HG03159 (cell line): ENCODE measurements around the gene AMBRA1.

Experiments used
- ATAC-seq: cut with Tn5 transposase; IDR thresholded peaks from one replicate; pipeline ENCODE4 v1.9.1; 2021; ENCODE audit warnings: mild to moderate bottlenecking, moderate library complexity; ENCODE audit not compliant: unreplicated experiment

The AMBRA1 gene, protein sequence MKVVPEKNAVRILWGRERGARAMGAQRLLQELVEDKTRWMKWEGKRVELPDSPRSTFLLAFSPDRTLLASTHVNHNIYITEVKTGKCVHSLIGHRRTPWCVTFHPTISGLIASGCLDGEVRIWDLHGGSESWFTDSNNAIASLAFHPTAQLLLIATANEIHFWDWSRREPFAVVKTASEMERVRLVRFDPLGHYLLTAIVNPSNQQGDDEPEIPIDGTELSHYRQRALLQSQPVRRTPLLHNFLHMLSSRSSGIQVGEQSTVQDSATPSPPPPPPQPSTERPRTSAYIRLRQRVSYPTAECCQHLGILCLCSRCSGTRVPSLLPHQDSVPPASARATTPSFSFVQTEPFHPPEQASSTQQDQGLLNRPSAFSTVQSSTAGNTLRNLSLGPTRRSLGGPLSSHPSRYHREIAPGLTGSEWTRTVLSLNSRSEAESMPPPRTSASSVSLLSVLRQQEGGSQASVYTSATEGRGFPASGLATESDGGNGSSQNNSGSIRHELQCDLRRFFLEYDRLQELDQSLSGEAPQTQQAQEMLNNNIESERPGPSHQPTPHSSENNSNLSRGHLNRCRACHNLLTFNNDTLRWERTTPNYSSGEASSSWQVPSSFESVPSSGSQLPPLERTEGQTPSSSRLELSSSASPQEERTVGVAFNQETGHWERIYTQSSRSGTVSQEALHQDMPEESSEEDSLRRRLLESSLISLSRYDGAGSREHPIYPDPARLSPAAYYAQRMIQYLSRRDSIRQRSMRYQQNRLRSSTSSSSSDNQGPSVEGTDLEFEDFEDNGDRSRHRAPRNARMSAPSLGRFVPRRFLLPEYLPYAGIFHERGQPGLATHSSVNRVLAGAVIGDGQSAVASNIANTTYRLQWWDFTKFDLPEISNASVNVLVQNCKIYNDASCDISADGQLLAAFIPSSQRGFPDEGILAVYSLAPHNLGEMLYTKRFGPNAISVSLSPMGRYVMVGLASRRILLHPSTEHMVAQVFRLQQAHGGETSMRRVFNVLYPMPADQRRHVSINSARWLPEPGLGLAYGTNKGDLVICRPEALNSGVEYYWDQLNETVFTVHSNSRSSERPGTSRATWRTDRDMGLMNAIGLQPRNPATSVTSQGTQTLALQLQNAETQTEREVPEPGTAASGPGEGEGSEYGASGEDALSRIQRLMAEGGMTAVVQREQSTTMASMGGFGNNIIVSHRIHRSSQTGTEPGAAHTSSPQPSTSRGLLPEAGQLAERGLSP (N-terminal part only)

DNA sequence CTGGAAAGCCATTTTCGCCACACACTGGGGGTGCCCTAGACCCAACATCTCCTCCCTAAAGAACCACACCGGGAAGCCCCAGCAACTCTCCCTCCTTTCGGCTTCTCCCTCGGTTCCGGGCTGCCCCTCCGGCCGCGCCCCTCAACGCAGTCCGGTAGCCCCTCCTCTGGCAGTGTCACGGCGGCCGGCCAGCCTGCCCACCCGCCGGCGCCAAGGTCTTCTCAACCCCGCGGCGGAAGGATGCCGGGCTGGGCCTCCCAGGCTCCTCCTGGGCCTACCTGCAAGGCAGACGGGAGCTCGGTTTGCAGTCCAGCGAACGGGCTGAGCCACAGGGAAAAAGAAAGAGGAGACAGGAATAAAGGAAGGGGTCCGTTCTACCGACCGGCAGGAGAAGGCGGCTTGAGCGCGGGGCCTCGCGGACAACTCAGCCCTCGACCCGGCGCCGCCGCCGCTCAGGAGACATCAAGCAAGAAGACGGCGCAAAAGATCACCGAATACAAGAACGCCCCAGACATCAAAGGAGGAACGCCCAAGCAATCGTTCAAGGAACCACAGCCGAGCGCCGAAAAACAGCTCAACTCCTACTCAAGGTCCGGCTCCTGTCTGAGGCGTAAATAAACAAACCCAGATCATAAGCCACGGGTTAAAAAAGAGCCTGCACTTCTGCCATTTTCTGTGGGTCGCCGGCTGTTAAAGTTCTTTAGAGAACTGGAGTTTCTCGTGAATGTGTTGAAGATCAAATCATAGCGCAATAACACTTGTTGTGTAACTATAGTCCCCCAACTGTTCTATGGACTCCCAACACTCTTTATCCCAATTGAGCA, at the start of gene AMBRA1:
Gene AMBRA1 (minus strand): TSS at position 474 of the 824 bp plus-strand sequence. CDS start 45,643 bp downstream, outside the sequence.
- peak; percentile 78 for ATAC-seq

DNA sequence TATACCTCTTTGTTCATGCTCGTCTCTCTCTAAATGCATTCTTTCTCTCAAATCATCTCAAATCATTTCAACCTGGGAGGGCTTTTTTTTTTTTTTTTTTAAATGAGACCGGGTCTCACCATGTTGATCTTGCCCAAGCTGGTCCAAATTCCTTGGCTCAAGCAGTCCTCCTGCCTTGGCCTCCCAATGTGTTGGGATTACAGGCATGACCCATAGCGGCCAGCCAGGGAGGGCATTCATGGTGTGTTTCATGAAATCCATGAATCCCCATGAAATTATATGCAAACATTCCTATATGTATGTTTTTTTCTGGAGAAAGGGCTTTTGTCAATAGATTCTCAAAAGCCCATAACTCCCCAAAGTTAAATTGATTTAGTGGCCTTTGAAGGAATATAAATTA, 49.7 kb upstream of the AMBRA1 start:
- ATAC-seq, result no peak

DNA sequence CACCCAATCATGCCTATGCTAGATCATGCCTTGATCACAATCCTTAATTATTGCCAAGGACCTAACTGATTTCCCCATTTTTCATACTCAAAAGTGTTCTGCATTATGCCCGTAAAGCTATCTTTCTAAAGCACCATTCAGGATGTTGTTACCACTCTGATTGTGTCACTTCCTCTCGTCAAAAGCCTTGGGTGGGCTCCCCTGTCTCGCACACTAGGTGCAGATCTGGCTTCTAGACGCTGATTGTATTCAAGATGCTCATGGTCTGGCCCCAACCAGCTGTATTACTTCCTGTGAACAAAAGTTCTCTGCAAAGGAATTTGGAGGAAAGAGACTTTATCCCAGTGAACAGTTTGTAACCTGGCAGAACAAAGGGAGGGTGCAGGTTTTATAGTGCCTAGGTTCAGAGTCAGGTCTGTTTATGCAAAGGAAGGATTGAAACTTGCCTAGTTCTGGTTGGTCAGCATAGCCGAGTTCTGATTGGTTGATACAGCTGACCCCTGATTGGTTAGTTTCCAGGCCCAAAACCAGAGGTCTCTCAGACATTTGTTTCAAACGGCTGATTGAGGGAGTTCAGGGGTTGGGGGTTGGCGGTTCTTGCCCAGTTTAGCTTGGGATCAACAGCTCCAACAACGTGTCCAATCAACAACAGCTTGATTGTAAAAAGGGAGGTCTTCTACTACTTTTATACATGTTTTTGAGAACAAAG, 49.0 kb upstream of the AMBRA1 start:
- no peak for ATAC-seq

DNA sequence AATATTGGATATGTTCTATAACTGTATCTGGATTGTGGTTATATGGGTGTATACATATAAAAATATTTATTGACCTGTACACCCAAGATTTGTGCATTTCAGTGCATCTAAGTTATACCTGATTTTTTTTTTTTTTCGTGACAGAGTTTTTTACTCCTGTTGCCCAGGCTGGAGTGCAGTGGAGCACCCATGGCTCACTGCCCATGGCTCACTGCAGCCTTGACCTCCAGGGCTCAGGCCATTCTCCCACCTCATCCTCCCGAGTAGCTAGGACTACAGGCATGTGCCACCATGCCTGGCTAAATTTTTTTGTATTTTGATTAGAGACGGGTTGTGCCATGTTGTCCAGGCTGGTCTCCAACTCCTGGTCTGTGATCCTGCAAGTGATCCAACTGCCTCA, 47.8 kb upstream of the AMBRA1 start:
- no peak for ATAC-seq

DNA sequence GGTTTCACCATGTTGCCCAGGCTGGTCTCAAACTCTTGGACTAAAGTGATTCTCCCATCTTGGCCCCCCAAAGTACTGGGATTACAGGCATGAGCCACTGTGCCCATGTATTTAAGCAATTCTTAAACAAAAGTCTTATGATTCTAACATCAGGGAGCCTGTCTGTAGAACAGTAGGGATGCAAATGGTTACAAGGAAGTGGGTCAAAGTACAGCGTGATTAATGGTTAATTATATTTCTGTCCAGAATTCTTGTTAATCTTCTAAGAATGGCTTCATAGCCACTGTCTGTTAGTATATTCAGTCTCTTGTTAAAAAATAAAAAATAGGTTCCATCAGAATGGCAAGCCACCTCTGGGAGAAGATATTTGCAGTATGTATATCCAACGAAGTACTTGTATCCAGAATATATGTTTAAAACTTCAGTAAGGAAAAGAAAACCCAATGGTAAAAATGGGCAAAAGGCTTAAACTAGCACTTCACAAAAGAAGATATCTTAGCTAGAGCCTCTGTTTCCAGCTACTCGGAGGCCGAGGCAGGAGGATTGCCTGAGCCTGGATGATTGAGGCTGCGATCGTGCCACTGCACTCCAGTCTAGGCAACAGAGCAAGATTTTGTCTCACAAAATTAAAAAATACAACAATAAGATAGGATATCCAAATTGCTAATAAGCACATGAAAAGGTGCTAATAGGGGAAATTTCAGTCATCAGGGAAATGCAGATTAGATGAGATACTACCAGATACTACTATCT, 46.4 kb upstream of the AMBRA1 start:
- no peak for ATAC-seq

DNA sequence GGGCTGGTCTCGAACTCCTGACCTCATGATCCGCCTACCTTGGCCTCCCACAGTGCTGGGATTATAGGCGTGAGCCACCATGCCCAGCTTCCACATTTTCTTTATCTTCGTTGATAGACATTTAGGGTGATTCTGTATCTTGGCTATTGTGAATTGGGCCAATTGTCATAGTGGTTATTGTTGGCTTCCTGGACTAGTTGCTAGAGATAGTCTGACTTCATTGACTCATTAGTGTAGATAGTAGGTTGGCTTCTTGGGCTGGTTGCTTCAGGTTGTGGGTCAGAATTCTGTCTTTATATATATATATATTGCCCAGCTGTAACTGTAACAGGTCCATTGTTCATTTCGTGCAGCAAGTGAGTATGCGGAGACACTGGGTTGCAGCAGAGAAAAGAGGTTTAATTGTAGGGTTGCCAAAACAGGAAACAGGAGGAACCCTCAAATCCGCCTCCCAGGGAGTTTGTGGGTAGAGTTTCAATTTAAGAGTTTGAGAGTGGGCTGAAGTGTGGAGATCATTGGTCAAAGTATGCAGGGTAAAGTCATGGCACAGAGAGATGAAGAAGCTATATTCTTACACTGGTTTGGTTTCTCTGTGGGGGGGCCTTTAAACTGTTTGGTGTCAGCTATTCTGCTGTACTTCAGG, 45.5 kb upstream of the AMBRA1 start:
- ATAC-seq, result no peak

DNA sequence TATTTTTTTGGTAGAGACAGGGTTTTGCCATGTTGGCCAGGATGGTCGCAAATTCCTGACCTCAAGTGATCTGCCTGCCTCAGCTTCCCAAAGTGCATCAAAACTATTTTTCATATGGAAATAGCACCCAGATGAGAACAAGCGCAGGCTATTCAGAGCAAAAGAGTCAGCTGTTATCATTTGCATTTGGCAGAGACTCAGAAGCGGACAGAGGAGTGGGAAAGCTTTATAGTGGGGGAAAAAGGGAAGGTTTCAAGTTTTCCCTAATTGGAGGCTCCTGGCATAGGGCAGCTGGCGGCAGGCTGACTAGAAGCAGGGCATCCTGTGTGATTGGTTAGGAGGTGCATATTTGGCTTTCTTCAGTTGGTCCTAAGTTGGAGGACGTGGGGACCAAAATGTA, 43.7 kb upstream of the AMBRA1 start:
- ATAC-seq, result no peak

DNA sequence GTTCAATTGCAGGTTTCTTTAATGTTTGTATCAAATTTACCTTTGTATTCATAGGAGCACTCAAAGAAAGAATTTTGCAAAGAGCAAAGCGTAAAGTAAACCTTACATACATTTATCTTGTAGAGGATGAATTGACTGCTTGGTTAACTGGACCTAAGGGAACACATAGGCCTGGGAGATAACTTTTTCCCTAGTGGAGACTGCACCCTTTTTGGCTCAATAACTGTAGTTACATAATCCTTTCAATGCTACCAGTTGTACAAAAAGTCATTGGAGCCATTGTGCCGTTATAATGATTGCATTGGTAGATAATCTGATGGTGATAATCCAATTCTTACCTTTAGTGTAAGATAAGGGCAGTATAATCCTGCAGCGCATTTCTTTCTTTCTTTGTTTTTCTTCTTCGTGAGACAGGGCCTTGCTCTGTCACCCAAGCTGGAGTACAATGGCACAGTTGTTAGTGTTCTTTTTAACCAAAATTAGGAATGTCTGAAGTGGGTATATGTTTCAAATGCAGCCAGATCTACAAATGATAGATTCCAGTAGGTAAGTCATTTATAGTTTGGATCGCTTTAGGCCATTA, 41.8 kb upstream of the AMBRA1 start:
- no peak for ATAC-seq

DNA sequence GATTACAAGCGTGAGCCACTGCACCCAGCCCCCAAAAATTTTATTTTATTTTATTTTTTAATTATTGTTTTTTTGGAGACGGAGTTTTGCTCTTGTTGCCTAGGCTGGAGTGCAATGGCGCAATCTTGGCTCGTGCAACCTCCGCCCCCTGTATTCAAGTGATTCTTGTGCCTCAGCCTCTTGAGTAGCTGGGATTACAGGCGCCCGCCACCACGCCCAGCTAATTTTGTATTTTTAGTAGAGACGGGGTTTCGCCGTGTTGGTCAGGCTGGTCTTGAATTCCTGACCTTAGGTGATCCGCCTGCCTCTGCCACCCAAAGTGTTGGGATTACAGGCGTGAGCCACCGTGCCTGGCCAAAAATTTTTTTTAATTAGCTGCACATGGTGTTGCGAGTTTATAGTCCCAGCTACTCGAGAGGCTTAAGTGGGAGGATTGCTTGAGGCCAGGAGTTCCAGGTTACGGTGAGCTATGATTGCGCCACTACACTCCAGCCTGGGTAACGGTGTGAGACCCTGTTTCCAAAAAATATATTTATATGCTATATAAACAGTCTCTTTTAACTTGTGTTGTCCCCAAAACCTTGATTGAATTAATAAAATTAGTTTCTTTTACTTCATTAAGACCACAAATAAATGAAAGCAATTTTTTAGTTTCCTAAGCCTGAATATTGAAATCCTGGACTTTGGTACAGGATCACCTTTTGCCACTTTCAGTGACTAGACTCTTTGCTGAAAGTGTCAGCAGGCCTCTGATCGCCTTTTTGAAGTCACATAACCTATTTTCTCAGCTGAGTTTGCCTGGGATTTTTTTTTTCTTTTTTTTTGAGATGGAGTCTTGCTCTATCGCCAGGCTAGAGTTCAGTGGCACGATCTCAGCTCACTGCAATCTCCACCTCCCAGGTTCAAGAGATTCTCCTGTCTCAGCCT, 39.7 kb upstream of the AMBRA1 start:
- ATAC-seq, result no peak

DNA sequence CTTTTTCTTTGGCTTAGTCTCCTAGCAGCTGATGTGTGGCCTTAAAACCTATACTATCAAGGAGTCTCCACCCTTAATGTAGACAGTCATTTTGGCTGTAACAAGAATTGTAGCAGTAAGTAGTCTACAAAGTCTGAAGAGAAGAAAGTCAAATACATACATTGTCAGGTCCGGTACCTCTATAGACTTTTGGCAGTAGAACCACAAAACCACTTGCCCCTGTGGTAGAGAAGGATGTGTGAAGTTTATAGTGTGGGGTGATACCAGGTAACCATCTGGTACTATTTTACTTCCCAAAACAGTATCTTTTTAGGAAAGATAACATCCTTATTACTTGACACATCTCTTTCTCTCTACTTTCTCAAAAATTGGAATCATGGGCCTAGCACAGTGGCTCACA, 38.7 kb upstream of the AMBRA1 start:
- no peak for ATAC-seq

DNA sequence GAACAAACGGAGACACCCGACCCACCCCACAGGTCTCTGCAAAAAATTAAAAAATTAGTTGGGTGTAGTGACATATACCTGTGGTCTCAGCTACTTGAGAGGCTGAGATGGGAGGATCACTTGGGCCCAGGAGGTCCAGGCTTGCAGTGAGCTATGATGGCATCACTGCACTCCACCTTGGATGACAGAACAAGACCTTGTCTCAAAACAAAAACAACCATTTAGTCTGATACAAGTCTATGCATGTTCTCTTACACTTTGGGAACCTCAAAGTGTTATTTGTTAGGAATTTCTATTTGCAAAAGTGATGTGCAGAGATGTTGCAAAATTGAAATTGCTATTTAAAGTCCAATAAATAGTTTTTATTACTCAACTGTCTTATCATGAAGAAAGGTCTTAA, 37.9 kb upstream of the AMBRA1 start:
- no peak for ATAC-seq

DNA sequence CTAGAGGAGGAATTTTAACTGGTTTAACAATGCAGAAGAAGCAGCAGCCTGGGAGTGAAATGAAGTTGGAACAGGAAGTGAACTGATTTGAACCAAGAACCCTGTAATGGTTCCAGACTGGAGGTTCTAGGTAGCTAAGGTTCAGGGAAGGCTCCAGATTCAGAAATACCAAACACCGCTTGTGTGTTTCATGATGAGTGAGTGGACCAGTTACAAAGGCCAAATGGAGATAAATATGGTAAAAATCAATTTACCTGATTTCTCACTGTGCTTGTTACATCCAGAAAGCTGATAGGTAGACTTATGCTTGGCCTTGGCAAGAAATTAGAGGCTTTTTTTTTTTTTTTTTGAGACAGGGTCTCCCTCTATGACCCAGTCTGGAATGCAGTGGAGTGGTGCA, 36.4 kb upstream of the AMBRA1 start:
- ATAC-seq, result no peak

DNA sequence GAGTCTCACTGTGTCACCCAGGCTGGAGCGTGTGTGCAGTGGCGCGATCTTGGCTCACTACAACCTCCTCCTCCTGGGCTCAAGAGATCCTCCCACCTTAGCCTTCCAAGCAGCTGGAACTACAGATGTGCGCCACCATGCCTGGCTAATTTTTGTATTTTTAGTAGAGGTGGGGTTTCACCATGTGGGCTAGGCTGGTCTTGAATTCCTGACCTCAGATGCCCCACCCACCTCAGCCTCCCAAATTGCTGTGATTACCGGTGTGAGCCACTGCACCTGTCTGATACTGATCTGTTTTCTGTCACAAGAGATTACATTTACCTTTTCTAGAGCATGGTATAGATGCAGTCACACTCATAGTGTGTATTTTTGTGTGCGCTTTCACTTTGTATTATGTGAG, 35.1 kb upstream of the AMBRA1 start:
- no peak for ATAC-seq

DNA sequence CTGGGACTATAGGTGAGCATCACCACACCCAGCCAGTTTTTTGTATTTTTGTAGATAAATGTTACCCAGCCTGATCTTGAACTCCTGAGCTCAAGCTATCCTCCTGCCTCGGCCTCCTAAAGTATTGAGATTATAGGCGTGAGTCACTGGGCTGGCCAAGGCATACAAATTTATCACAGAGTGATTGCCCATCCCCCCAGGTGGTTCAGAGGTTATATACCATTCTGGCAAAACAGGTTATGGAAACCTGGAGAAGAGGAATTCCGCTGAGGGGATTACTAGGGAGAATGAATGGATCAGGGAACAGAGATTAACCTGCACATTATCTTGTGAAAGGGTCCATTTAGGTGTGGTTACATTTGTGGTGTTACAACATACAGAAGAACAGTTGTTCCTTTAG, 31.6 kb upstream of the AMBRA1 start:
- no peak for ATAC-seq

DNA sequence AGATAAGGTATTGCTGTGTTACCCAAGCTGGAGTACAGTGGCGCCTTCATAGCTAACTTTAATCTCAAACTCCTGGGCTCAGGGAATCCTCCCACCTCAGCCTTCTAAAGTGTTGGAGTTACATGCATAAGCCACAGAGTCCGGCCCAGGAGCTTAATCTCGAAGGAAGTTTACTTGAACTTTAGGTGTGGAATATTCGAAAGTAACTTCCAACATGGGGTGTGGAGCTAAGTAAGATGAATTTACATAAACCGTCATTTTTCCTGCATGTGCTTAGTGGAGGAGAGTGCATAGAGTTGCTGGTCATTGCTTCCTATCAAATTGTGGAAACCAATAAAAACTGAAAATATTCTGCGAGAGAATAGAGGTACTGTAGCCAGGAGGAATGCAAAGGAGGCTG, 25.0 kb upstream of the AMBRA1 start:
- no peak for ATAC-seq

DNA sequence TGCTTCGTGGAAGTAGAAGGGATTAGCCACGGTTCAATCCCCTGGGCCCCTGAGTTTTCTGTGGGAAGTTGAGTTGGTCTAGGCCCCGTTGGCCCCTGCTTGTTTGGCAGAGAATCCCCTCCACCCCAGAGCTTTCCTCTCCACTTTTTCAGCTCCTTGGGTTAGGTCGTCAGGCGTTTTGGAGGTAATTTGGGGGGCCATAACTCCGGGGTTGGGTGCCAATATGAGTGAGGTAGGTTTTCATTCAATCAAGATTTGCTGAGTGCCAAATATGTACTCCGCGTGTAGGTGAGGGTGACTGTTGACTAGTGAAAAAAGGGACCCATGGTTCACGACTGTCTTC, 24.1 kb upstream of the AMBRA1 start:
- ATAC-seq, result no peak
